ENCODE data around the gene ANKDD1A. TPM values are rescaled to one million over a fixed set of nuclear protein-coding genes. Genes with fewer than 3 reads are reported as not detected.

Gene ANKDD1A
- total RNA-seq, 1 donor, result 6.2 TPM

GRCh38 chr15:64947211-64947610 is 35.5 kb downstream of the ANKDD1A start:
- H3K79me2 ChIP-seq (ENCODE audit: insufficient read depth, low read length), result no peaks in the 10 kb centered on the region
- H4K20me1 ChIP-seq (ENCODE audit: insufficient read depth, low read length), result no peaks in the 10 kb centered on the region
- no peaks in the 10 kb centered on the region for H3K36me3 ChIP-seq (ENCODE audit: insufficient read depth, low read length)
- no peak overlapping the region for H3K4me3 ChIP-seq (ENCODE audit: insufficient read depth, low read length)
- DNase-seq (ENCODE audit: insufficient read length, low spot score, missing footprints), result no peak
- H3K27ac ChIP-seq (ENCODE audit: low read depth, low read length), result no peak overlapping the region
- TF ChIP-seq, protein P1, sequence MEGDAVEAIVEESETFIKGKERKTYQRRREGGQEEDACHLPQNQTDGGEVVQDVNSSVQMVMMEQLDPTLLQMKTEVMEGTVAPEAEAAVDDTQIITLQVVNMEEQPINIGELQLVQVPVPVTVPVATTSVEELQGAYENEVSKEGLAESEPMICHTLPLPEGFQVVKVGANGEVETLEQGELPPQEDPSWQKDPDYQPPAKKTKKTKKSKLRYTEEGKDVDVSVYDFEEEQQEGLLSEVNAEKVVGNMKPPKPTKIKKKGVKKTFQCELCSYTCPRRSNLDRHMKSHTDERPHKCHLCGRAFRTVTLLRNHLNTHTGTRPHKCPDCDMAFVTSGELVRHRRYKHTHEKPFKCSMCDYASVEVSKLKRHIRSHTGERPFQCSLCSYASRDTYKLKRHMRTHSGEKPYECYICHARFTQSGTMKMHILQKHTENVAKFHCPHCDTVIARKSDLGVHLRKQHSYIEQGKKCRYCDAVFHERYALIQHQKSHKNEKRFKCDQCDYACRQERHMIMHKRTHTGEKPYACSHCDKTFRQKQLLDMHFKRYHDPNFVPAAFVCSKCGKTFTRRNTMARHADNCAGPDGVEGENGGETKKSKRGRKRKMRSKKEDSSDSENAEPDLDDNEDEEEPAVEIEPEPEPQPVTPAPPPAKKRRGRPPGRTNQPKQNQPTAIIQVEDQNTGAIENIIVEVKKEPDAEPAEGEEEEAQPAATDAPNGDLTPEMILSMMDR (IDR thresholded peaks at IDR 0.05; ENCODE audit: extremely low read depth, low read depth, low read length), result no peak
- H3K4me2 ChIP-seq (ENCODE audit: insufficient read depth, low read length), result no peak overlapping the region
- no peaks in the 10 kb centered on the region for H3K4me1 ChIP-seq (ENCODE audit: insufficient read depth, low read length)
- H3K9me3 ChIP-seq (ENCODE audit: low read depth, low read length), result no peaks in the 10 kb centered on the region
- H2AFZ ChIP-seq (ENCODE audit: low read length), result no peak overlapping the region
- no peaks in the 10 kb centered on the region for H3K27me3 ChIP-seq (ENCODE audit: insufficient read depth, low read length)

DNA sequence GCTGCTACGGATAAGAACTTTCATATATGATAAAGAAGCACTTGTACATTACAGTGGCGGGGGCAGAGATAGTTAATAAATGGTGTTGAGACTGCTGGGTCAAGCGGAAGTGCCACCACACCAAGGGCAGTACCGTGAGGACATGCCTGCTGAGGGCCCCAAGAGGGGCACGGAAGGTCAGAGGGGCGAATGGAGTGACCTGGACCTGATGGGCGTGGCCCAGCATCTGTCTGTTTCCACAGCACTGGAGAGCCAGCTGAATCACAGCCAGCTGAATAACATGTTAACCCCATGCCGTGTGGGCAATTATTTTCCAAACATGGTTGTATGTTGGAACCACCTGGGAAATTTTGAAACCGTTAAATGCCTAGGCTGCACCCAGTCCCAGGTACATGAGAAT is 37.2 kb downstream of the ANKDD1A start:
- no peaks in the 10 kb centered on the region for H3K9me3 ChIP-seq (ENCODE audit: low read depth, low read length)
- no peaks in the 10 kb centered on the region for H3K4me1 ChIP-seq (ENCODE audit: insufficient read depth, low read length)
- H4K20me1 ChIP-seq (ENCODE audit: insufficient read depth, low read length), result no peaks in the 10 kb centered on the region
- no peak overlapping the region for H2AFZ ChIP-seq (ENCODE audit: low read length)
- no peak overlapping the region for H3K4me3 ChIP-seq (ENCODE audit: insufficient read depth, low read length)
- H3K36me3 ChIP-seq (ENCODE audit: insufficient read depth, low read length), result no peaks in the 10 kb centered on the region
- H3K27ac ChIP-seq (ENCODE audit: low read depth, low read length), result no peak overlapping the region
- no peak overlapping the region for H3K4me2 ChIP-seq (ENCODE audit: insufficient read depth, low read length)
- TF ChIP-seq, protein P1 (IDR thresholded peaks at IDR 0.05; ENCODE audit: extremely low read depth, low read depth, low read length), result no peak
- no peak for DNase-seq (ENCODE audit: insufficient read length, low spot score, missing footprints)
- no peaks in the 10 kb centered on the region for H3K79me2 ChIP-seq (ENCODE audit: insufficient read depth, low read length)
- H3K27me3 ChIP-seq (ENCODE audit: insufficient read depth, low read length), result no peaks in the 10 kb centered on the region

DNA sequence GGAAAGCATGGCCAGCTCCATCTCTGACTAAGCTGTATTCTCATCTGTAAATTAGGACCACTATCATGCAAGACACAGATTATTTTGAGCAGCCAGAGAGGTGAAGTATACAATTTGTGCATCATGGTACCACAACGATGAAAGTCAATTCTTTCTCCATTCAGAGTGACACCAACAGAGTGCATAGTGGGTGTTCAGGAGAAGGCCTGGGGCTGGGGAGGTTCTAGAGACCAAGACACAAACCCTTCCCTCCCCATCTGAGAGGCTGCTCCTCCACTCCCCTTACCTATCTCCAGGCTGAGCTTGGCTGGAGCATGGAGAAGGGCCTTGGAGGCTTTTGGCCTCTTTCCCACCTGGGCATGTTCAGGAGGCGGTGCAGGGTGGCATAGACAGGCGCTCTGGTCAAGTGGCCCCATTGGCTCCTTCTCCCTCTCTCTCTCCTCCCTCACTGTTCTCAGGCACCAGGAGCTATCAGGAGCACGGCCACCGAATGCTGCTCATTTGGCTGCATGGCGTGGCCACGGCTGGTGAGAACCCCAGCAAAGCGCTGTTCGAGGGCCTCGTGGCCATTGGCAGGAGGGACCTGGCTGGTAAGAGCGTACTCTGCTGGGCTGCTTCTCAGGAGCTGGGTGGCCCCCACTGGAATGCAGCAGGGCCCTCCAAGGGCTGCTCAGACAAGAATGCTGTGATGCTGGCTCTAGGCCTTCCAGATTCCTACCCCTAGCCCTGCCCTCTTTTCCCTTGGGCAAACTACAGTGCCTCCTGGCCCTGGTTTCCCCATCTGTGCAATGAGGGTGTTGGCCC is 37.9 kb downstream of the ANKDD1A start:
- H2AFZ ChIP-seq (ENCODE audit: low read length), result no peak overlapping the region
- H3K36me3 ChIP-seq (ENCODE audit: insufficient read depth, low read length), result no peaks in the 10 kb centered on the region
- no peak overlapping the region for H3K27ac ChIP-seq (ENCODE audit: low read depth, low read length)
- H3K79me2 ChIP-seq (ENCODE audit: insufficient read depth, low read length), result no peaks in the 10 kb centered on the region
- TF ChIP-seq, protein P1 (IDR thresholded peaks at IDR 0.05; ENCODE audit: extremely low read depth, low read depth, low read length), result no peak
- no peak for DNase-seq (ENCODE audit: insufficient read length, low spot score, missing footprints)
- no peaks in the 10 kb centered on the region for H3K27me3 ChIP-seq (ENCODE audit: insufficient read depth, low read length)
- no peaks in the 10 kb centered on the region for H3K4me1 ChIP-seq (ENCODE audit: insufficient read depth, low read length)
- no peaks in the 10 kb centered on the region for H4K20me1 ChIP-seq (ENCODE audit: insufficient read depth, low read length)
- H3K4me2 ChIP-seq (ENCODE audit: insufficient read depth, low read length), result no peak overlapping the region
- no peak overlapping the region for H3K4me3 ChIP-seq (ENCODE audit: insufficient read depth, low read length)
- H3K9me3 ChIP-seq (ENCODE audit: low read depth, low read length), result no peaks in the 10 kb centered on the region

- no peaks in the 10 kb centered on the region for H4K20me1 ChIP-seq (ENCODE audit: insufficient read depth, low read length)
- H3K36me3 ChIP-seq (ENCODE audit: insufficient read depth, low read length), result peaks cover 8% of the 10 kb centered on the region
- TF ChIP-seq, protein P1 (IDR thresholded peaks at IDR 0.05; ENCODE audit: extremely low read depth, low read depth, low read length), result no peak
- H3K4me3 ChIP-seq (ENCODE audit: insufficient read depth, low read length), result no peak overlapping the region
- H3K27ac ChIP-seq (ENCODE audit: low read depth, low read length), result no peak overlapping the region
- no peak overlapping the region for H3K4me2 ChIP-seq (ENCODE audit: insufficient read depth, low read length)
- DNase-seq (ENCODE audit: insufficient read length, low spot score, missing footprints), result no peak
- no peaks in the 10 kb centered on the region for H3K27me3 ChIP-seq (ENCODE audit: insufficient read depth, low read length)
- no peaks in the 10 kb centered on the region for H3K4me1 ChIP-seq (ENCODE audit: insufficient read depth, low read length)
- H2AFZ ChIP-seq (ENCODE audit: low read length), result no peak overlapping the region
- H3K79me2 ChIP-seq (ENCODE audit: insufficient read depth, low read length), result no peaks in the 10 kb centered on the region
- no peaks in the 10 kb centered on the region for H3K9me3 ChIP-seq (ENCODE audit: low read depth, low read length)
Measured at GRCh38 chr15:64950888-64951287, 39.2 kb downstream of the ANKDD1A start.

Data from osteoblast (primary cell).